GM18505 (cell line): ENCODE measurements around the gene WFDC5.

ENCODE experiments used
- ATAC-seq: cut with Tn5 transposase; IDR thresholded peaks from one replicate; pipeline ENCODE4 v1.9.1; 2021; ENCODE audit not compliant: unreplicated experiment
- POLR2A ChIP-seq: IDR thresholded peaks from 4 replicates; pipeline ENCODE4 v1.6.1; 2011; ENCODE audit warnings: borderline replicate concordance; ENCODE audit not compliant: insufficient read depth, insufficient read length; ENCODE audit errors: extremely low read depth

The WFDC5 gene

DNA sequence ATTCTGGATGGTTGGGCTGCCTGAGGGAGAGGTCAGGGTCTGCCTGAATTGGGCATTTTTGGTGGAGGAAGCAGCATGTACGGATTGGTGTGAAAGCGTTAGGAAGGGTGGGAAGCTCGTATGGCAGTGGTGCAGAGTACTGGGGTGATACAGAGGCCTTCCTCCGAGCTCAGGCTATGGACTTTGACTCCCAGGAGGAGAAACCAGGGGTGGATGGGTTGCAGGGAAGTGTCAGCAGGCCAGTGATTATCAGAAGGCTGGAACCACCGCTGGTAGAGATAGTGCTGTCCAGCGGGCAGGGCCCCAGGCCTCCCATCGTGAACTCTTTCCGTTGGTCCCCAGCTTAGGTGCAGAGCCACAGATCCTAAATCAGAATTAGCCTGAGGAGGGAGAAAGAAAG is 5.3 kb downstream of the WFDC5 start:
- no peak for ATAC-seq
- no peak for TF ChIP-seq POLR2A

DNA sequence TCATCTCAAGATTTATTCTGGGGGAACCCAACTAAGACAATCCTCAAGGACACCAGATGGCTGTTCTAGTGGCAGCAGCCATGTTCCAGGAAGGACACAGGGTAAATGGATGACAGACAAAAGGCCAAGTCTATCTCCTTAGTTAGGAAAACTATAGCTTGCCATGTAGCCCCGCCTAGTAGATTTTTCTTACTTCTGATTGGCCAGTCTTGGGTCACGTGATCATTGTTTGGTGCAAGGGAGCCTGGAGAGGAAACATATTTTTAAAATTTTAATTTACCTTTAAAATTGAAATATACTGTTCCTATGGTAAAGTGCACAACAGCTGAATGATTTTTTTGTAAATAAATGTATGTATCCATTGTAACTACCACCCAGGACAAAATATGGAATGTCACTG is 9.7 kb downstream of the WFDC5 start:
- no peak for TF ChIP-seq POLR2A

DNA sequence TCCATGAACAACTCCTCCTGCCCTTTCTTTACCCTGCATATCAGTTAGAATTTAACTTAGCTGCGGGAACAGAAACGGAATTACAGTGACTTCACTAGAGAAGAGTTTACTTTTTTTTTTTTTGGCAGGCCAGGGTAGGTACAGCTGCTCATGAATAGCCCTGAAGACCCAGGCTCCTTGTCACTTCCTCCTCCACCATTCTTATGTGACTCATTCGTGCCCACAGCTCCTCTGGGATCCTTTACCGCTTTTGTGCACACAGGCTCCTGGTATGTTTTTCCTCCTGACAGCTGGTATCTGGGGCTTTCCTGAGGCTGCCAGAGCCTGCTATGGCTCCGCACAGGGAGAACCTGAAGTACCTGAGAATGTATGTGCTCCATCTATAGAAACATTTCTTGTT is 10.2 kb downstream of the WFDC5 start:
- ATAC-seq = no peak
- no peak for TF ChIP-seq POLR2A

More for the DNA sequence above, 9.7 kb downstream of the WFDC5 start:
- ATAC-seq = no peak

DNA sequence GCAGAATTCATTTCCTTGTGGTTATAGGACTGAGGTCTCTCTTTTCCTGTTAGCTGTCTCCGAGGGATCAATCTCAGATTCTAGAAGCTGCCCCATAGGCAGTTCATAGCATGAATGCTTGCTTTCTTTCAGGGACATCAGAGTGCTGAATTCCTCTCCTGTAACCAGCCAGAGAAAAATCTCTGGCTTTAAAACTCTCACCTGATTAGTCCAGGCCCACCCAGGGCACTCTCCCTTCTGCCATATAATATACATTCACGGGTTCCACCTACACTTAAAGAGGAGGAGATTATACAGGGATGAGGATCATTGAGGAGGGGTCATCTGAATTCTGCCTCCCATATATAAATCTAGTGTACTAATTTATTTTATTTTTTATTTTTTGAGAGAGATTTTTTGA is 11.9 kb downstream of the WFDC5 start:
- no peak for ATAC-seq
- TF ChIP-seq POLR2A = no peak

DNA sequence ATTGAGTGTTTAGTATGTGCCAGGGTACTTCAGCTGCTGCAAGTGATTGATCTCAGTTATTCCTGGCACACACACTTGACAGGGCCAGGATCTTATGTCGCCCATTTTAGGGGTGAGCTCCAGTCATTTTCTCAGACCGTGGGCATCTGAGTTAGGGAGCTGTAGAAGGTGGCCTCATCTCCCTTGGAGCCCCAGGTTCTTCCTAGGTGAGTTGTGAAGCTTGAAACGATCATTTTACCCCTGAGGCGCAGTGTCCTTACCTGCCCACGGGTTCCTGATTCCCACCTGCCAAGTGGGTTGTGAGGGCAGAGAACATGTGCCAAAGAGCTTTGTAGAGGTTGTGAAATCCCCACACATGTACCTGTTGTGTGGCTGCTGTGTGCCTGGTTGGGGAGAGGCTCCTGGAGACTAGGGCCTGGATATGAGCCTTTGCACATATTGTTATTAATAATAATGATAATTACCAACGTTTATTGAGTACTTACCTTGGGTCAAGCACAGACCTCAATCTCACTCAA is 13.6 kb downstream of the WFDC5 start:
- no peak for TF ChIP-seq POLR2A
- ATAC-seq = no peak

DNA sequence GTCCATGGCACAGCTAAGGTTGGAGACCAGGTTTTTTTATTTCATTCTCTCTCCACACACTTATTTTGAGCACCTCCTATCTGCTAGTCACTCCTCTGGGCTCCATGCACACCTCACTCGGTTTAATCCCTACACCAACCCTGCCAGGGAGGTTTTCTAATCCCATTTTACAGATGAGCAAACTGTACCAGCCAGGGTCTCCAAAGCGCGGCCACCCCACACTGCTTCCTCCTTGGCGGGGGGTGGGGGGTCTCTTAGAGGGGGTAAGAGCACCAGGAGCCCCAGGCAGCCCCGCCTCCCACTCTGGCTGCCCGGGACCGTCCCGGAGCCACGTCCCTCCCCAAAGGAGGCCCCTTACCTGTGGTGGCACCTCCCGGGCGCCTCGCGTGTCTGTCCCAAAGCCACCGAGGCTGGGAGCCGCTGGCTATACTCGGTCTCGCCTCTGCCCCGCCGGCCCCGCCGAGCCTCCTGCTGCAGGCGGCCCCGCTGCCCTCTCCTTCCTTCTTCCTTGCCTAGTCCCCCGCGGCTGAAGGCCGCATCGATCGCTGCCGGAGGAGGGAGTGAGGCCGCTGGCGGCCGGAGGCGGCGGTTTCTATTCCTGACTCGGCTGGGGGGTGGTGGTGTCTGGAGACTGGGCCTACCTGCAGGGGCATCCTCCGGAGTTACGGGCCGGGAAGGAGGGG is 14.3 kb downstream of the WFDC5 start, which contains the start of gene KCNS1:
Gene KCNS1 (minus strand): TSS at position 565 of the 683 bp plus-strand sequence. CDS start 1,891 bp downstream, outside the sequence.
- no peak for ATAC-seq
- TF ChIP-seq POLR2A = no peak

DNA sequence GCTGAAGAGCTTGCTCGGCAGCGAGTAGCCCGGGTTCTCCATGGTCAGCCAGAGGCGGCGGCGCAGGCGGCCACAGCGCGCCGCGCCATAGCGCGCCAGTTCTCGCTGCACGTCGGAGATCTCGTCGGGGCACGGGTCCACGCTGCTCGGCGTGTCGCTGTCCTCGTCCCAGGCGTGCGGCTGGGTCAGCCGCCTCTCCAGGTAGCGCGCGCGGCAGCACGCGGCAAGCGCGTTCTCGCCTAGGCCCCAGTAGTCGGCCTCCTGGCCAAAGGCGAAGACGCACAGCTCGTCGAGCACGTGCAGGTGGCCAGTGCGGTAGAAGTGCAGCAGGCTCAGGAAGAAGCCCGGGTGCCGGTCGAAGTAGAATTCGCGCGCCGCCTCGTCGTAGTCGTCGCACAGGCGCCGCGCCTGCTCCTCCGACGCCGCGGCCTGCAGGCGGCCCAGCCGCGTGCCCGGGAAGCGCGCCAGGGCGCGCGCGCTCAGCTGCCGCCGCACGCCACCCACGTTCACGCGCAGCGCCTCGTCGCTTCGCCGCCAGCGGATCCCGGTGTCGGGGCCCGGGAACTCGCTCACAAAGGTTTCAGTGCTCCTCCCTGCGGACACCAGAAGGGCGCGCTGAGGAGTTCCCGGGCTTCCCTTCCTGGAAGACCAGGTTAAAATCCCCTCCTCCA is 16.7 kb downstream of the WFDC5 start:
- TF ChIP-seq POLR2A = no peak
- ATAC-seq = no peak

DNA sequence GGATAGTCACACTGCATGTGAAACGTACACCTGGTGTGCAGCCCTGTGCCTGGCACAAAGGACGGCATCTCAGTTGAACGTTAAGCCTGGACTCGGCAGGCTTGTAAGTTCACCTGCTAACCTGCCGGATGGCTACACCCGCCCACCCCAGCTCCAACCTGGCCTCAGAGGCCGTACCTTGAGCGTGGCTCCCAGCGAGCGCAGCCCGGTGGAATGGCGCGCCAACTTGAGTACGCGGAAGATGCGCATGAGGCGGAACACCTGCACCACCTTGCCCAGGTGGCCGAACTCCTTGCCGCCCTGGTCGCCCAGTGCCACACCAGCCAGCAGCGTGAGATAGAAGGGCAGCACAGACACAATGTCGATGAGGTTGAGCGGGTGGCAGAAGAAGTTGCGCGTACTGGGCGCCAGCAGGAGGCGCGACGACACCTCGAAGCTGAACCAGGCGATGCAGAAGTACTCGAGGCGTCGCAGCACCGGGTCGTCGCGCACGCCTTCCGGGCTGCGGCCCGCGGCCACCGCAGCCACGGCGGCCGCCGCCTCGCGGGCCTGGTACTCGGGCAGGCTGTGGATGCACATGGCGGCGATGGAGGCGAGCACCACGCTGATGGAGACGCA is 17.4 kb downstream of the WFDC5 start:
- no peak for TF ChIP-seq POLR2A
- no peak for ATAC-seq

DNA sequence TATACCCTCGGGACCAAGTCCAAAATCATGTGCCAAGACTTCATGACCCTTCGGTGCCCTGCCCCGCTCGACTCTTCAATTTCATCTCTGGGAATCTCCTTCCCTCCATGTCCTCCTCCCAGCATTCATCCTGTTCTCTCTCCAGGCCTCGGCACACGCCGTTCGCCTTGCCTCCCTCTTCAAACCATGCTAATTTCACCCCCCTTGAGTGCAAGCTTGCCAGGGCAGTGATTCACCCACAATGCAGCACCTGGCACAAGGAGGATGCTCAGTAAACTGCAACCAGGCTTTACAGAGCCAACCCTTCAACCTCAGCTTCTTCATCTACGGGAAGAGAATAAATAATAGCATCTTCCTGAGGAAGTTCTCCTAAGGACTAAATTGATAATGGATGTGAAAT is 18.2 kb downstream of the WFDC5 start:
- ATAC-seq = no peak
- TF ChIP-seq POLR2A = no peak

DNA sequence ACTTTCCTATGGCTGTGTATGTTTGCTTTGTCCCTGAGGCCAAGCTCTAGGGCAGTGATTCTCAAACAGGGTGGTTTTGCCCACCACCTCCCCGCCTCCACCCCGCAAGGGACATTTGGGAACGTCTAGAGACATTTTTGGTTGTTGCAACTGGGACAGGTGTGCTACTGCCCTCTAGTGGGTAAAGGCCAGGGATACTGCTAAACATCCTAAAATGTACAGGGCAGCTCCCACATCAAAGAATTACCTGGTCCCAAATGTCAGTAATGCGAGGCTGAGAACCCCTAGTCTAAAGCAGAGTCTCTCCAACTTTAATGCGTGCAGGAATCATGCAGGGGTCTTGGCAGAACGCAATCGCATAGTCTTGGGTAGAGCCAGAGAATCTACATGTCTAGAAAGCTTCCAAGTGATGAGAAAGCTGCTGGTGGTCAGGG is 19.2 kb downstream of the WFDC5 start:
- no peak for TF ChIP-seq POLR2A
- ATAC-seq = no peak

DNA sequence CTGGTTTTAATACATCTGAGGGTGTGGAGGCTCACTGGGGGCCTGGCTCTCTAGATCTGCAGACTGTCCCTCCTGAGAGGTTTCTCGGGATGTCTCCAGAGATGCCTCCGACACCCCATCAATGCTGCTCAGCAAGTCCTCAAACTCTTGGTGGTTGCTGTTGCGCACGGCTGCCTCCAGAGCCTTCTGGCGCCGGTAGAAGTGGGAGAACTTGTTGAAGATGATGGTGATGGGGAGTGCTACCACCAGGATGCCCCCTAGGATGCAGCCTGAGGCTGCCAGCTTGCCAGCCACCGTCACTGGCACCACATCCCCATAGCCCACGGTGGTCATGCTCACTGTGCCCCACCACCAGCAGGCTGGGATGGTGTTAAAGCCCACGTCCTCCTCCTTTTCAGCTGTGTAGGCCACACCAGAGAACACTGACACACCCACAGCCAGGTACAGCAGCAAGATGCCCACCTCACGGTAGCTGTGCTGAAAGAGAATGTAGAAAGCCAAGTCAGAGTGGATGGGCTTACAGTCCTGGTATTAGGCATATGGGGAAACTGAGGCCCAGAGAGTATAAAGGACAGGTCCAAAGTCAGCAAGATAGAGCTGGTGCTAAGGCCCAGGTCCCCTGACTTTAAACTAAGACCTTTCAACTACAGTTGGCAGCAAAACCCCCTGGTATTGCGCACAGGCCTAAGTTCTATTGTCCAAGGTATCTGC is 20.0 kb downstream of the WFDC5 start:
- TF ChIP-seq POLR2A = no peak
- no peak for ATAC-seq

DNA sequence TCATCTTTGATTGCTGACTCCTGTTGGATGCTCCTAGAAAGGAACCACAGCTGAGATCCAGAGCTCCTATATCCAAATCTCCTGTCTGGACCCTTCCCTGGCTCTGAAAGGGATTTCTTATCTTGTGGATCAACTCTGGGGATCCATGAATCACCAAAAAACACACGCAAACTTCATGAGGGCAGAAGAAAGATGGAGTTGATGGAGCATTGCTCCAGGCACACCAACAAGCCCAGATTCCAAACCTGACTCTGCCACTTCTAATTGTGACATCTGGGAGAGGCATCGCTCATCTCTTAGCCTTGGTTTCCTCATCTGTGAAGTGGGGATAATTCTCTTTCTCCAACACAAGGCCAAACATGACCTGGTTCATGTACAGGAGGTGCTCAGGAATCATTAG is 20.8 kb downstream of the WFDC5 start:
- no peak for ATAC-seq
- no peak for TF ChIP-seq POLR2A

DNA sequence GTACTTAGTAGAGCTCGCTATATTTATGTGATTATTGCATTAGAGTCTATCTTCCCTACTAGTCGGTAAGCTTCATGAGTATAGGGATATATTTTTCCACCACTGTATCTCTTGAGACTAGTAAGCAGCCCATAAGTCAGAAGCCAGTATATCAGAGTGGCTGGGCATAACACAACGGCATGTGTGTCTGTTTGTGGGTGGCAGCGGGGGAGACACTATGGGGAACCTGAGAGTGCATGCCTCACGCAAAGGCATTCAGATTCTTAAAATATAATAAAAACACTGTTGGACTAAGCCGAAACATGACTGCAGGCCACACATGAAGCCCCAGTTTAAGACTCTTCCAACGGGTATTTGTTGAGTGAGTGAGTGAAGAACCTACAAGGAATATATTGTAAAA is 22.1 kb downstream of the WFDC5 start:
- no peak for ATAC-seq
- no peak for TF ChIP-seq POLR2A
